C4-2B (cell line): Measurements from ENCODE around the gene KRTAP26-1.

Experiments
- H3K27ac ChIP-seq: fragments of 450-650 bp; 2 replicates; pipeline ENCODE4 v1.5.1; 2017
- CTCF ChIP-seq: fragments of 450-650 bp; conservative IDR thresholded peaks from 2 replicates; pipeline ENCODE4 v1.5.1; 2017; ENCODE audit warnings: mild to moderate bottlenecking
- ZFX ChIP-seq: fragments of 450-650 bp; IDR thresholded peaks from 2 replicates; pipeline ENCODE4 v1.6.1; 2017

Gene KRTAP26-1

GRCh38 chr21:30320215-30320614 lies at the start of gene KRTAP26-1:
Gene KRTAP26-1 (minus strand): TSS chr21:30320315. CDS start chr21:30320035, 280 bp downstream.
- TF ChIP-seq CTCF, result no peak
- TF ChIP-seq ZFX, result no peak
- H3K27ac ChIP-seq, result no peak within 1 kb of the TSS

- H3K27ac ChIP-seq, result no peak overlapping the region
- no peak for TF ChIP-seq ZFX
- no peak for TF ChIP-seq CTCF
Observed at GRCh38 chr21:30355906-30356305, 35.8 kb upstream of the KRTAP26-1 start.

DNA sequence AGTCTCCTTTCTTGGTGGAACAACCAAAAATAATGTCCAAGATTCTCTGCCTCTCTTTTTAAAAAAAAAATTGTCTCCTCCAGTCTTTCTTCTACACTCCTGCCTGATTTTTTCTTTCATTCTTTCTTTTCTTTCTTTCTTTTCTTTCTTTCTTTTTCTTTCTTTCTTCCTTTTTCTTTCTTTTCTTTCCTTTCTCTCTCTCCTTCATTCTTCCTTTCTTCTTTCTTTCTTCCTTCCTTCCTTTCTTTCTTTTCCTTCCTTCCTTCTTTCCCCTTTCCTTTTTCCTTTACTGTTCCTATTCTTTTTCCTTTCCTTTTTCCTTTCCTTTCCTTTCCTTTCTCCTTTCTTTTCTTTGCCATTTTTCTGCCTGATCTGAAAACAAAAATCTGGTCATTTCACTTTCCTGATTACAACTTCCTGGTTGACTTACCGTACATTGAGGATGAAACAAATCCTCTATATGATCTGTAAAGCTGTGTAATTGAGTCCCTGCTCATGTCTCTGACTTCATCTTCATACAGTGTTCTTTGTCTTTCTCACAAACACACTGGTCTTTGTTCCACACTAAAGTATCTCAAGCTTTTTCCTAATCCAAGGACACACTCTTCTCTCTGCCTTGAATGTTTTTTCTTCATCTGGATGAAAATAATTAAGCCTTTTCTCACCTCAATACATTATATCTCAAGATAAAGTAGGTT lies 34.3 kb upstream of the KRTAP26-1 start:
- TF ChIP-seq ZFX (no peak), CTCF (no peak)

GRCh38 chr21:30351534-30351933 lies 31.4 kb upstream of the KRTAP26-1 start:
- TF ChIP-seq CTCF, result no peak
- no peak for TF ChIP-seq ZFX
- H3K27ac ChIP-seq, result no peak overlapping the region

More for the DNA sequence above, 34.3 kb upstream of the KRTAP26-1 start:
- H3K27ac ChIP-seq, result no peak overlapping the region

GRCh38 chr21:30349572-30349971 lies 29.5 kb upstream of the KRTAP26-1 start:
- no peak overlapping the region for H3K27ac ChIP-seq

GRCh38 chr21:30348506-30348905 lies 28.4 kb upstream of the KRTAP26-1 start, which contains the start of gene KRTAP23-1:
Gene KRTAP23-1 (minus strand): TSS chr21:30348606. CDS start chr21:30348606, 0 bp downstream.
- no peak within 1 kb of the TSS for H3K27ac ChIP-seq
- no peak for TF ChIP-seq CTCF
- TF ChIP-seq ZFX, result no peak

More at GRCh38 chr21:30349572-30349971, 29.5 kb upstream of the KRTAP26-1 start:
- TF ChIP-seq CTCF (no peak), ZFX (no peak)

- no peak for TF ChIP-seq CTCF
- TF ChIP-seq ZFX, result no peak
- no peak overlapping the region for H3K27ac ChIP-seq
Observed at GRCh38 chr21:30345014-30345413, 24.9 kb upstream of the KRTAP26-1 start.
